GM12872 (cell line): Measurements from ENCODE around the gene COL1A1.

Experiments used
- CTCF ChIP-seq: IDR thresholded peaks from 3 replicates; pipeline ENCODE4 v1.5.1; 2011; ENCODE audit warnings: low read depth, mild to moderate bottlenecking, low read length, moderate library complexity; ENCODE audit not compliant: insufficient read depth

COL1A1 gene

GRCh38 chr17:50208611-50209061 lies 7.2 kb upstream of the COL1A1 start:
- TF ChIP-seq CTCF = no peak

GRCh38 chr17:50207792-50208567 lies 6.5 kb upstream of the COL1A1 start:
- TF ChIP-seq CTCF = no peak

- no peak for TF ChIP-seq CTCF
These were observed 5.9 kb upstream of the COL1A1 start for GRCh38 chr17:50207315-50207714.

GRCh38 chr17:50206604-50207293 lies 5.3 kb upstream of the COL1A1 start:
- TF ChIP-seq CTCF = no peak

GRCh38 chr17:50205963-50206505 lies 4.6 kb upstream of the COL1A1 start:
- no peak for TF ChIP-seq CTCF

GRCh38 chr17:50205111-50205962 lies 3.9 kb upstream of the COL1A1 start:
- no peak for TF ChIP-seq CTCF

GRCh38 chr17:50204431-50204830 lies 3.0 kb upstream of the COL1A1 start:
- no peak for TF ChIP-seq CTCF
